Urinary bladder (tissue), 4 donors: ENCODE results near the gene SUN1. TPM values are rescaled to one million over a fixed set of nuclear protein-coding genes. Genes with fewer than 3 reads are reported as not detected.
"Not testable (repeated sequence)": the region's sequence is repeated elsewhere in the genome, so short reads cannot be mapped to it uniquely, and the experiment has no call there.

Experiments
- DNase-seq: peaks from one replicate; pipeline ENCODE4 v3.0.0-alpha.2; 2015; ENCODE audit errors: extremely low spot score
- H3K27ac ChIP-seq: one replicate; pipeline ENCODE4 v1.5.1; 2013; ENCODE audit warnings: low read depth, mild to moderate bottlenecking, moderate library complexity
- H3K36me3 ChIP-seq: one replicate; pipeline ENCODE4 v1.6.1; 2013; ENCODE audit warnings: mild to moderate bottlenecking, moderate library complexity; ENCODE audit not compliant: insufficient read depth
- H3K4me1 ChIP-seq: one replicate; pipeline ENCODE4 v1.6.1; 2013; ENCODE audit warnings: mild to moderate bottlenecking, moderate library complexity; ENCODE audit not compliant: insufficient read depth
- H3K4me3 ChIP-seq: one replicate; pipeline ENCODE4 v1.5.1; 2013; ENCODE audit warnings: low read depth, low read length
- WGBS: extraction: QIAGEN DNeasy Blood & Tissue Kit; methylation state at CpG from one replicate; pipeline ENCODE4 v1.1.7; 2013; 5-methylcytosine and 5-hydroxymethylcytosine counted together
- polyA plus RNA-seq: library from polyadenylated mRNA; stranded (reverse); fragments of 200-250 nt; gene quantifications from one replicate; pipeline ENCODE4 v1.2.3, GENCODE V29; 2013
- total RNA-seq: library from RNA; depleted of rRNA; stranded (reverse); fragments of >200 nt; gene quantifications from one replicate; pipeline ENCODE4 v1.2.3, GENCODE V29; 2014
- donor health status: healthy with polysubstance abuse.
- donor health status: healthy.

Gene SUN1
- total and polyA plus RNA-seq, 2 donors, result 103 to 238 TPM

DNA sequence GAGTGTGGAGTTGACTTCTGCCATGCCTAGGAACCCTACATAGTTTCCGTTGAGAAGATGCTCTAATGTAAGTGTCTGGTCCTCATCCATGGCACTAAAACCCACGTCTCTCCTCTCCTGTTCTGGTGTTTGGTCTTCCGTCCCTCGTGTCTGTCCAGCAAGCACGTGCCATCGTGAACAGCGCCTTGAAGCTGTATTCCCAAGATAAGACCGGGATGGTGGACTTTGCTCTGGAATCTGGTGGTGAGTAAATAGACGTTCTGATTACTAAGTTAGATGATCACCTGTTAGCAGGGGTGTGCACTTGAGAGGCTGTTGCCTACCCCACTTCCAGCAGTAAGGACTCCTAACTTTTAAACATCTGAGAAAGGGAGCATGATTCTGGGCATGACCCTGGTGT lies 28.9 kb downstream of the SUN1 start:
- Histone ChIP-seq H3K4me3 (no peak overlapping the region), H3K27ac (no peak overlapping the region), H3K4me1 (no peaks in the 10 kb centered on the region), H3K36me3 (peaks cover 16% of the 10 kb centered on the region)
- WGBS, result 90% methylated on average over 9 of the region's 9 CpGs
- no peak for DNase-seq

DNA sequence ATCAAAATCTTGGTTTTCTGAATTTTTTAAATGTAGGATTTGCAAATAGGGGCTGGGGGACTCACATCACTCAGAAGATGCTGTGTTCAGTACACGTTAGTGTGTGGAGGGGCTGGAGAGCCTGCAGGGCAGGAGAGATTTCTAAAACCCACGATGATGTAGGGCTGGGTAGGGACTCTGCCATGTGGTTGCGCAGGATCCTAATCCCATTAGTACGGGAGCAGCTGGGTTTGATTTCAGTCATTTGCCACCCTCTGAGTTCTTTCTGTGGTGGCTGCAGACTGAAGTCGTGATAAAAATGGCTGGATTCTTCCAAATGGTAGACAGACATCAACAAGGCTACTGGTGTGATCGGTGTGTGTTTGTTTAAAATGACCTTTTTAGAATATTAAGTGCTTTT lies 29.9 kb downstream of the SUN1 start:
- DNase-seq, result no peak
- no peaks in the 10 kb centered on the region for H3K4me1 ChIP-seq
- H3K4me3 ChIP-seq, result no peak overlapping the region
- 85% methylated on average over 6 of the region's 6 CpGs for whole genome bisulfite sequencing
- H3K27ac ChIP-seq, result no peak overlapping the region
- H3K36me3 ChIP-seq, result peaks cover 13% of the 10 kb centered on the region

DNA sequence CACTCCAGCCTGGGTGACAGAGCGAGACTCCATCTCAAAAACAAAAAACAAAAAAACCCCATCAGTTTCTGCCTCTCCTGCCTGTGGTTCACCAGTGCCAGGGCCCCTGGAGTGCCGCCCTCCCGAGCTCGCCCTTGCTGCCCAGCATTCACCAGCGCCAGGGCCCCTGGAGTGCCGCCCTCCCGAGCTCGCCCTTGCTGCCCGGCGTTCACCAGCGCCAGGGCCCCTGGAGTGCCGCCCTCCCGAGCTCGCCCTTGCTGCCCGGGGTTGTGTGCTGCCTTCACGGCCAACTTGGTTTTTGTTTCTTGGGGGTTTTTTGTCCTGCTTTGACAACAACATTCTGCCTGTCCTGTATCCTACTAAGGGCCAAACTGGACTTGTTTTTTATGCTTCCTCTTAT lies 30.8 kb downstream of the SUN1 start:
- H3K4me1 ChIP-seq, result no peaks in the 10 kb centered on the region
- H3K27ac ChIP-seq, result no peak overlapping the region
- H3K36me3 ChIP-seq, result peaks cover 15% of the 10 kb centered on the region
- no peak overlapping the region for H3K4me3 ChIP-seq
- no peak for DNase-seq
- WGBS, result 97% methylated on average over 16 of the region's 16 CpGs

DNA sequence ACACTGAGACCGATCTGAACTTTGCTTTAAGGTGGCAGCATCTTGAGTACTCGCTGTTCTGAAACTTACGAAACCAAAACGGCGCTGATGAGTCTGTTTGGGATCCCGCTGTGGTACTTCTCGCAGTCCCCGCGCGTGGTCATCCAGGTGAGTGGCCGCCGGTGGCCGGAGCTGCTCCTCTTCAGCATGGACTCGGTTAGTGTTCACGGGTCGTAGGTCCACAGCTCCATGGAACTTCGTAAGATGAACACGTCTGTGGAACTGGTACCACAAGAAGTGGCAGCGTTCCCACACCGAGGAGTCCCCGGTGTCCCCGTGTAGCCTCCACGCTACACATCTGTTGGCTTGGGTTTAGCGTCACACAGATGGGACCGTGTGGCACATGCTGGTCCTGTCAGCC lies 33.6 kb downstream of the SUN1 start:
- no peak overlapping the region for H3K4me3 ChIP-seq
- whole genome bisulfite sequencing, result 97% methylated on average over 25 of the region's 25 CpGs
- H3K4me1 ChIP-seq, result no peaks in the 10 kb centered on the region
- H3K36me3 ChIP-seq, result peaks cover 8% of the 10 kb centered on the region
- DNase-seq, result no peak
- H3K27ac ChIP-seq, result no peak overlapping the region

DNA sequence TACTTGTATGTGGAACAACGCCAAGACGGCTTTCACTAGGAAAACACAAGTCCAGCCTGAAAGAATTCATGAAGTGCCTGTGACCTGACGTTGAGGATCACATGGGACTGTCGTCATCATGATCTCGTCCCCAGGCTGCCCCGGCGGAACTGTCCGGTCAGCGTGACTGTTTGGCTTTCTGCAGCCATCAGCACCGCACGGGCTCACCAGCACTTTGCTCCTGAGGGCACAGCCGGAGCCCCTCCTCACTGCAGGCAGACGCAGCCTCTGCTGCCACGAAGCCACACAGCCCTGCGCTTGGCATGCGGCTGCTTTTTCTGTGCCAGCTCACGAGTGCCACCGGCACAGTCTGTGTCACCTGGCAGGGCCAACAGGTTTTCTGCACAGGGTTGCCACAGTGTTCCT lies 34.7 kb downstream of the SUN1 start:
- 54% methylated on average over 18 of the region's 18 CpGs for WGBS
- H3K4me3 ChIP-seq, result no peak overlapping the region
- DNase-seq, result no peak
- H3K4me1 ChIP-seq, result no peaks in the 10 kb centered on the region
- peaks cover 5% of the 10 kb centered on the region for H3K36me3 ChIP-seq
- H3K27ac ChIP-seq, result peak overlapping the region; percentile 58

DNA sequence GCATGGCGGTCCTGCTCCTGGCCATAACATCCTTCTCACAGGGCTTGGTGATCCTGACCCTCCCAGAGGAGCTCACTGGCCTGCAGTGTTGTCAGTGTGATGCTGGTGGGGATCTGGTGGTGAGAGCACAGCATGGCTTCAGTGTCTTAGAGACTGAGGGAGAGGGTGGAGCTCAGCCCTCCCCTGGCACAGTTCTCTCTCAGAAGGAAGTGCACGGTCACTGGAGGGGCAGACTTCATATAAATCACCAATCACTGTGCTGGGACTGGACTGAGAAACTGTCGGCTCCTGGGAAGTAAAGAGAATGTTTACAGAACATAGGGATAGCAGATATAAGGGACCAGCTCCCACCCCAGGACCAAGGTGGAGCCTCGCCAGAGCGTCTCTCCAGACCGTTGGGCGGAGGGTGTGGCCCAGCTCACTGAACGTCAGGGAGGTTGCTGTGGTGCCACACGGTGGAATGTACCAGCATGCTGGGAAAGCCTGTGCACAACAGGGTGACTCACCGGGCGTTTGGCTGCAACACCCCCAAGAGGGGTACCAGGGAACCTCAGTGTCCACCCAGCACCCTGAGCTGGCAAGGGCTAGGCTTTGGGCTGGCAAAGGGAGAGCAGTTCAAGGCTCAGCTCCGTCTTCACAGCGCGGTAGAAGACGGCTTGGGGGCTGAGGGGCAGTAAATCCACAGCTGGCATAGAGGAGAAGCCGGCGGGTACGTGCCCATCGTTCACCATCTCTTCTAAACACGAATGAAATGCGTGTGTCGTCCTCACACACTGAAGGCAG lies 35.3 kb downstream of the SUN1 start:
- no peak for DNase-seq
- Histone ChIP-seq H3K4me1 (no peaks in the 10 kb centered on the region), H3K27ac (peak overlapping the region; percentile 58), H3K4me3 (no peak overlapping the region), H3K36me3 (peaks cover 5% of the 10 kb centered on the region)
- 59% methylated on average over 22 of the region's 22 CpGs for WGBS

DNA sequence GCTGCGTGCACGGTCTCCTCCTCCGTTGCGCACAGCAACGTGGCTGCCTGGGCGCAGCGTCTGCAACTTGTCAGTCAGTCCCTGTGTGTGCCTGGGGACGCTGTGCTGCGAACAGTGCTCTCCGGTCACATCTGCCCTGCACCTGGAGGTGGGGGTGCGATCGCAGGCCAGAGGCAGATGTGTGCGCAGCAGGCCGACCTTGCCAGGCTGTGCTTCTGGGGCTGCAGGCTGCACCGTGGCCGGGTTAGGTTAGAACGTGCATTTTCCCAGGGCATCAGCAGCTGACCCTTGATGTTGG lies 35.9 kb downstream of the SUN1 start:
- no peak for DNase-seq
- WGBS, result 89% methylated on average over 17 of the region's 17 CpGs
- no peak overlapping the region for H3K27ac ChIP-seq
- no peak overlapping the region for H3K4me3 ChIP-seq
- peaks cover 3% of the 10 kb centered on the region for H3K36me3 ChIP-seq
- no peaks in the 10 kb centered on the region for H3K4me1 ChIP-seq

DNA sequence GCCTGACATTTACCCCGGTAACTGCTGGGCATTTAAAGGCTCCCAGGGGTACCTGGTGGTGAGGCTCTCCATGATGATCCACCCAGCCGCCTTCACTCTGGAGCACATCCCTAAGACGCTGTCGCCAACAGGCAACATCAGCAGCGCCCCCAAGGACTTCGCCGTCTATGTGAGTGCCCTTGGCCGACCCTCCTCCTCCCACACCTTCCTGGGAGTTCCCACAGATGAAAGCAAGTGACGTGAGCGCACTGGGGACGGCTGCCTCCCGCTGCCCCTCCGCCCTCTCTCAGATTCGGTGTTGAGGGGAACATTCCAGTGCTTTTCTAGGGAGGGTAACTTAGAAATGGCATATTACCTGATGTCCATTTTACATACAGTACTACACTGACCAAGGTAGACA lies 37.1 kb downstream of the SUN1 start:
- WGBS, result 89% methylated on average over 14 of the region's 14 CpGs
- H3K27ac ChIP-seq, result no peak overlapping the region

DNA sequence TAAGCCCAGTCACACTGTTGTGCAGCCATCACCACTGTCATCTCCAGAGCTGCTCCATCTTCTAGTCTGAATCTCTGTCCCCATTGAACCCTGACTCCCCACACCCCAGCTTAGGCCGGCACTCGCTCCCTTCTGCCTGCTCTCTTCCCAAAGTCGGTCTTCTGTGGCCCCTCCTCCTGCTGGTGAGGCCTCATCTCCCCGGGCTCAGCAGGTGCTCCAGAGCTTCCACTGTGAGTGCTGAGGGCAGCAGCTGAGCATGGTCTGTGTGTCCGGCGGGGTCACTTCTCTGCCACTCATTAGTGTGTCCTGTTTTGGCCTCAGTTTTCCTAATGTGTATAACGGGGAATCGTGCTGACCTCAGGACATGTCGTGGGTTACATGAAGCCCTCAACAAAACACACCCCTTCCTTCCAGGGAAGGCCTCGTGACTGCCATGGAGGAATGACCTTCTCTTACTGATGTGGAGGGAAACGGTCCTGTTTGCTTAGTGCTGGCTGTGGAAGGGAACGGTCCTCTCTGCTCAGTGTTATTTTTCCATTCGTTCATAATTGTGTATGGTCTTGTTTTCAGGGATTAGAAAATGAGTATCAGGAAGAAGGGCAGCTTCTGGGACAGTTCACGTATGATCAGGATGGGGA lies 39.7 kb downstream of the SUN1 start:
- Histone ChIP-seq H3K36me3 (peaks cover 2% of the 10 kb centered on the region), H3K27ac (no peak overlapping the region), H3K4me3 (no peak overlapping the region), H3K4me1 (no peaks in the 10 kb centered on the region)
- WGBS, result 80% methylated on average over 14 of the region's 14 CpGs
- no peak for DNase-seq

More for the DNA sequence above, 37.1 kb downstream of the SUN1 start:
- DNase-seq, result no peak
- peaks cover 2% of the 10 kb centered on the region for H3K36me3 ChIP-seq
- no peak overlapping the region for H3K4me3 ChIP-seq
- no peaks in the 10 kb centered on the region for H3K4me1 ChIP-seq

DNA sequence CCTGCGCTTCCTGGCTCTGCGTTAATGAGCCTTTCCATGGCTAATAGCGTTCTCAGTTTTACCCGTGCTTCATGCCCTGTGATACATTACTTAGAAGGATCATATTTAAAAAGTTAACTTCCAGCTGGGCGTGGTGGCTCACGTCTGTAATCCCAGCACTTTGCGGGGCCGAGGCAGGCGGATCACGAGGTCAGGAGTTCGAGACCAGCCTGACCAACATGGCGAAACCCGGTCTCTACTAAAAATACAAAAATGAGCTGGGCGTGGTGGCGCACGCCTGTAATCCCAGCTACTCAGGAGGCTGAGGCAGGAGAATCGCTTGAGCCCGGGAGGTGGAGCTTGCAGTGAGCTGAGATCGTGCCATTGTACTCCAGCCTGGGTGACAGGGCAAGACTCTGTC lies 40.4 kb downstream of the SUN1 start:
- not testable (repeated sequence) for H3K36me3 ChIP-seq, H3K27ac ChIP-seq, H3K4me1 ChIP-seq, DNase-seq, H3K4me3 ChIP-seq
- whole genome bisulfite sequencing, result 88% methylated on average over 19 of the region's 19 CpGs

DNA sequence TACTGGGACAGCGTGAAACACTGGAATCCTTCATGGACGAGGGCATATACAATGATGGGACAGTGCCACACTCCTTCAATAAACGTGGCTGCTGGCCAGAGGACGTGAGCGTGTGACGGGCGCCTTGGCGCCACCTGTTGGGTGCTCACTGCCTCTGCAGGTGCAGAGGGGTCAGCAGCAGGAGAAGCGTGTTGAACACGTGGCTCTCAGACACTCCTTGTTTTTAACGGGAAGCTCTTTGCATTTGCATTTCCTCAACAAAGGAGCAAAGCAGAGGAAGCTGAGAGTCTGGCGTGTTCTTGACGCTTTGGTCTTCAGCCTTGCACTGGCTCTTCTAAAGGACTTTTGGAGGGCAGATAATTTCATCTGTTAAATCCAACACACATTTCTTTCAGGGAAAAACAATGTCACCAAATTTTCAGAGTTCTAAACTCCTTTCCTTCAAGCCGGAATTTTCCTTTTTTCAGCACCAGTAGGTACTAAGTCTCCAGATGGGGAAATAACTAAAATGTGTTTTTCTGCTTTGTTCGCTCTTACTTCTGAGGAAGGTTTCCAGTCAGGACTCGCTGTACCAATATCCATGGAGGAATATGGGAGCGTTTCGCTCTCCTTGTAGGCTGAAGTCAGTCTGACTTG lies 41.2 kb downstream of the SUN1 start:
- H3K4me3 ChIP-seq, result no peak overlapping the region
- 26% methylated on average over 18 of the region's 18 CpGs for WGBS
- H3K4me1 ChIP-seq, result no peaks in the 10 kb centered on the region
- peak; percentile 39 for DNase-seq
- H3K36me3 ChIP-seq, result no peaks in the 10 kb centered on the region
- H3K27ac ChIP-seq, result no peak overlapping the region

DNA sequence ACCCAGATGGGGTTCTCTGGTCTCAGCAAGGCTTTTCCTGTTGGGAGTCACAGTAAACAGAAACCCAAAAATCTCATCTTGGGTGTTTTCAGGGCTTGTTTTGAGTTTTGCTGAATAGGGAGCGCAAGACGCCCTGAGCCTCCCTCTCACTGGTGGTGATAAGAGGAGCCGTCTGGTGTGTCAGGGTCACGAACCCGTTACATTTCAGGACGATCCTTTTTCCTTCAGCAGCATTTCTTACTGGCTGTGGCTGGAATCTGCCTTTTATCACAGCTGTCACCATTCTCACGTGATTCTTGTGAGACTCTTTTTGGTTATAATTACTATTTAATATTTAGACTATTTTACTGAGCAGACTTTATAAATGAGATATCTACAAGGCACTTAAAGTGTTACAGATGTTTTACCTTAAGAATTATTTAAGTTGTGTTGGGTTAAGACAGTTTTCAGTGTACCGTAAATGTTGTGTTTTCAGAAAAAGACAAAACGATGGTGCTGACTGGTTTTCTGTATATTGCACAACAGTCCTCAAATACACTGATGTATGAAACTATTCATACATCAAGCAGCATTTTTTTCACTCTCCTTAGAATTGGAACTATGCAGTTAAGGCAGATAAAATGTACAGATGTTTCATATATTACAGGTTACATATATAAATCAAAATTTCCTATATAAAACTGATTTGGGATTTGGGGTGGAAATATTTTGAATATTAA lies 41.9 kb downstream of the SUN1 start:
- Histone ChIP-seq H3K36me3 (no peaks in the 10 kb centered on the region), H3K4me1 (no peaks in the 10 kb centered on the region), H3K4me3 (no peak overlapping the region), H3K27ac (no peak overlapping the region)
- no peak for DNase-seq
- WGBS, result 58% methylated on average over 9 of the region's 9 CpGs

DNA sequence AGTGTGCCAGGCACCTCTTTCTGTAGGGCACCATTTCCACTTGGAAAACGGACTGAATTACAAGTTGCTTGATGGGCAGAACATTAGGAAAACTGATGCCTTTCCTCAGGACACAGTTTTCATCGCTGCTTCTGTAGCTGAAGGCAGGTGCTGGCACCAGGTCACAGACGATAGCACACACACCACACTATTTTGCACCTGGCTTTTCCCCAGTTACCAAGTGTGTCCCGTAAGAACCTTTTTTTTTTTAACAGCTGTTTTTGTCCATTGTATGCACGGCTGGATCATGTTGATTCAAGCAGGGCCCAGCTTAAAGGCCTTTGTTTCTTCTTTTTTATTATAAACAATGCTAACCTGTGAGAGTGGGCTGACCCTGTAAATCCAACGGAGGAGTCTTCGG lies 42.8 kb downstream of the SUN1 start:
- no peak for DNase-seq
- Histone ChIP-seq H3K4me1 (no peaks in the 10 kb centered on the region), H3K27ac (no peak overlapping the region), H3K4me3 (no peak overlapping the region), H3K36me3 (no peaks in the 10 kb centered on the region)
- 66% methylated on average over 7 of the region's 7 CpGs for WGBS
